Pulmonary artery endothelial cell (primary cell): ENCODE measurements around the gene GRIA4. TPM values are rescaled to one million over a fixed set of nuclear protein-coding genes. Genes with fewer than 3 reads are reported as not detected.
"Not testable (repeated sequence)": the region's sequence is repeated elsewhere in the genome, so short reads cannot be mapped to it uniquely, and the experiment has no call there.

Experiments
- DNase-seq: peaks from one replicate; pipeline ENCODE4 v3.0.0-alpha.2; 2011; ENCODE audit warnings: low read depth, low spot score
- total RNA-seq: library from RNA; depleted of rRNA; stranded (reverse); fragments of >200 nt; gene quantifications from 2 replicates; pipeline ENCODE4 v1.2.3, GENCODE V29; 2014

Gene GRIA4
- total RNA-seq, 1 donor from 2014 or later = 1.5 TPM

GRCh38 chr11:105989124-105989523 is 379.3 kb downstream of the GRIA4 start:
- DNase-seq = no peak

GRCh38 chr11:105991888-105992287 is 382.0 kb downstream of the GRIA4 start:
- no peak for DNase-seq

DNA sequence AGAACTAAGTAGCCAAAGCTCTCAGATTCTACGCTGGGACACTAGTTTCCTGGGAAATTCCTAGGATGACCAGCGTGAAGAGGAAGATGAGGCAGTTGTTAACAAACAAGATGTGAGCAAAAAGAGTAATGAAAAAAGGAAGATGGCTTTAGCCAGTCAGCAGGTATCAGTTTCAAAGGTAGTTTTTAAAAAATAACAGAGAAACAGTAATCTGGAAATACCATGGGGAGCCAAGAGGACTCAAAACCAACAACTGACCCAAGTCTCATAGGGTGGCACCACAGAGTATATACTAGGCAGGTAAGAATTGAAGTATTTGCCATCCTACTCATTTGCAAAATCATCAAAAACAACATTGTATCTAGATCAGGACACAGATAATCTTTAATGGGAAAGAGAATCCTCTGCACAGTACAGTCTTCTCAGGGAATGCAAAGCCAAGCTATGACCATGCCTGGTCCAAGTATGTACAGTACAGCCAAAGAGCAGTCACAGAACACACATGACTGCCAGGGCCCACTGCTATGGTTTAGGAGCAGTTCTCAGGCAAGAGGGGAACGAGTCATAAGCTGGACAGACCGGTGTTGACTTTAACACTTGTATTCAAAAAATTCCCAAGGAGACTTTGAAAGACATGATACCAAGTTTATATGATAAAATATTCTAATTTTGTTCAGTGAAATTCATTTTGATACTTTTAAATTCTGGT is 391.6 kb downstream of the GRIA4 start:
- no peak for DNase-seq

DNA sequence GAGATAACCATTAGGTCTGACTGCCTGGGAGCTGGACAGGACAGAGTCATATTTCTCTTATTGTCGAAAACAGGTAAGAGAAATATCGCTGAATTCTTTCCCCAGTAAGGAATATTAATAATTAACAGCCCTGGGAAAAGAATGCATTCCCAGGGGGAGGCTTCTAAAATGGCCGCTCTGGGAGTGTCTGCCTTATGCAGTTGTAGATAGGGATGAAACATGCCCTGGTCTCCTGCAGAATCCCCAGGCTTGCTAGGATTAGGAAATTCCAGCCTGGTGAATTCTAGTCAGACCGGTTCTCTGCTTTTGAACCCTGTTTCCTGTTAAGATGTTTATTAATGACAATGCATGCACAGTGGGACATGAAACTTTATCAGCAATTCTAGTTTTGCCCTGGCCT is 393.2 kb downstream of the GRIA4 start:
- not testable (repeated sequence) for DNase-seq

GRCh38 chr11:106011481-106011880 is 401.6 kb downstream of the GRIA4 start:
- DNase-seq = no peak

GRCh38 chr11:106012744-106013143 is 402.9 kb downstream of the GRIA4 start:
- DNase-seq = peak; percentile 71

GRCh38 chr11:106014035-106014434 is 404.2 kb downstream of the GRIA4 start:
- no peak for DNase-seq

- DNase-seq = no peak
Observed at GRCh38 chr11:106014620-106015019, 404.7 kb downstream of the GRIA4 start.

- DNase-seq = no peak
Observed at GRCh38 chr11:106015066-106015465, 405.2 kb downstream of the GRIA4 start.

GRCh38 chr11:106017093-106017492 is 407.2 kb downstream of the GRIA4 start:
- DNase-seq = no peak

DNA sequence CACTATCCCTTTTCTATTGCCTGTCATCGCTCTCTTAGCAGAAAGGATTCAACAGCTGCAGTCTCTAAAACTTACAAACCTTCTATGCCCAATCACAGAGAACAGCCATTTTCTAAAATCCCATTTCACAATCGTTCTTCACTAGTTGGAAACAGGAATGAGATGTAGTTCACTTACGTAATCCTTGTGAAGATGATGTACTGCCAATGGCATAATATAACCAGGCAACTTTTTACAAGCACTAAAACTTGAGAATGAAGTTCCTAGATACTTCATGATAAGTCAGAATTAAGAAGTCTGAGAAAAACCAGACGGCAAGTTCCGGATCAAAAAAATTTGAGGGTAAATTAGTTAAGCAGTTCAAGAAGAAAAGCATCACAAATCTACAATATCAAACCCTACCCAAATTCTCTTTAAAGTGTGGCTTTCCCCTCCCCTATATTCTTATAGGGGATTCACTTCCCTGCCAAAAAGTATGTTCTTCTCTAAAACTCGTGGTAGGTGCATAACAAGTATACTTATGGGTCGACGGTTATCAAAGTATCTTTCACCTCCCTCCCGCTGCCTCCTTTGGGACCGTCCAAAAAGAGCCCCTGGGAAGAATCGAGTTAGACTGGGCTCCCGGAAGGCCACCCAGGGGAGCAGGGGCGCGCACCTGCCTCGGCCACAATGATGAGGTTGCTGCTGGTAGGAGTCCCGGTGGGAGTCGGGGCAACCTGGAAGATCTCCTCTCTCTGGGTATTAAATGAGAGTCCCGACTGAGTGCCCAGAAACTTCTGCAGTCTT is 411.5 kb downstream of the GRIA4 start:
- DNase-seq = no peak

- DNase-seq = peak; percentile 99
Observed at GRCh38 chr11:106021967-106022794, 412.3 kb downstream of the GRIA4 start, which contains the start of gene MSANTD4. Gene MSANTD4, minus strand, starts transcription at chr11:106022240. Its CDS starts 11,323 bp downstream, at chr11:106010917.

- no peak for DNase-seq
Observed at GRCh38 chr11:106022795-106023275, 413.0 kb downstream of the GRIA4 start.

- no peak for DNase-seq
Observed at GRCh38 chr11:106030609-106031008, 420.7 kb downstream of the GRIA4 start.

- peak; percentile 17 for DNase-seq
Observed at GRCh38 chr11:106031202-106031810, 421.4 kb downstream of the GRIA4 start.
